Measurements from ENCODE around the gene RDH16.
"Not testable (repeated sequence)": the region's sequence is repeated elsewhere in the genome, so short reads cannot be mapped to it uniquely, and the experiment has no call there.

Gene RDH16

DNA sequence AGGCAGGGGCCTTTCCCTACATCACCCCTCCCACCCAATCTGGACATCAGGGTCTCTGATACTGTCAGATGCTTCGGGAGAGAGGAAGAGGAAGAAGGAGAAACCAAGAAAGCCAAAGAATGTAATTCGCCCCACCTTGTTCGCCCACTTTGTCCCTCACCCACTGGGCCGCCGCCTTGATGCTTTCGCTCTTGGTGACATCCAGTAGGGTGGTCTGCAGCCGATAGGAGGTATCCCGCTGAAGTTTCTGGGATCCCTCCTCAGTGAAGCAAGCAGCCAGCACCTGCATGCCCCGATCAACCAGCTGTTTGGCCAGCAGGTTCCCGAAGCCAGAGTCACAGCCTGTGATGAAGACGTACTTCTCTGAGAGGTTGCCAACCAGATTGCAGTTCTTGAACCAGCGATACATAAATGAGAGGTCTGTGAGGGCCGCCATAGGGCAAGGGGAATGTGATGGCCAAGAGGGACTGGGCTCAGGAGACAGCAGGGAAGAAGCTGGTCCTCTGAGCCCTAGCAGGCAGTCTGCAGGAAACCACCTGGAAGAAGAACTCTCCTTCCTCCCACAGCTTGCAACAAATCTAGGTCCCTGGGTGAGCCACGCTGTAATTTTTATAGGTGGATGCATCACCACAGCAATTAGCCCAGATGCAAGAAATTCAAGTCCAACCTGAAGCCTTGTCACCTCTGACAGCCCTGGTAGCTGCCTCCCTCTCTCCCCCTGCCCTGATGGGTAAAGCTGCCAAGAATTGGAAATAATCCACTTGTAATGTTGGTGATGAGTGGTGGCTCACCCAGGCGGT, 23.4 kb downstream of the RDH16 start, which contains the start of gene SDR9C7:
TSS of gene SDR9C7 (minus strand) at position 583 of the 800 bp plus-strand sequence. CDS start at position 436, 147 bp downstream.
- peaks cover 9% of the 10 kb centered on the region for H3K4me1 ChIP-seq (ENCODE audit: control insufficient read depth, insufficient read depth, low read length)
- no peak within 1 kb of the TSS for H3K4me3 ChIP-seq (ENCODE audit: low read depth, low read length)
- no peaks in the 10 kb centered on the region for H3K27me3 ChIP-seq (ENCODE audit: control insufficient read depth, insufficient read depth, low read length)
- H3K27ac ChIP-seq (ENCODE audit: low read depth, low read length): no peak within 1 kb of the TSS
- H3K9ac ChIP-seq (ENCODE audit: low read depth, low read length): no peak within 1 kb of the TSS
- H3K36me3 ChIP-seq (ENCODE audit: control insufficient read depth, insufficient read depth, low read length): no peaks in the 10 kb centered on the region
- no peaks in the 10 kb centered on the region for H3K9me3 ChIP-seq (ENCODE audit: control insufficient read depth, insufficient read depth, low read length)

DNA sequence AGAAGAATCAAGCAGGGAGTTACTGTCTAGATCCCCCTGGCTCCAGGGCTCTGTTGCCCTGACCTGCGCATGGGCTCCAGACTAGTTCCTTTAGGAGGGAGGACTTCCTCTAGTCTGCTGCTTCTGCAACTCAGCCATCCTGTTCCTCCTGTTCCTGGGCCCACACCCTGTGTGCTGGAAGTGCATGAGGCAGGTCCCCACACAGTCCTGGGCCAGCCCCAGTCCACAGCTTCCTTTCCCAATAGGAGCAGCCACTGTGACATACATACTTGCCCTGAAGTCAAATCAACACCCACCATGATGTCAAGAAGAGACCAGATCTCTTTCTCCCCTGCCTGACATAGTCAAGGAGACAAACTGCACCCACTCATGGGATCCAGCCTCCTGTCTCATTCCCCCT, 24.5 kb downstream of the RDH16 start:
- no peak overlapping the region for H3K4me3 ChIP-seq (ENCODE audit: low read depth, low read length)
- no peaks in the 10 kb centered on the region for H3K36me3 ChIP-seq (ENCODE audit: control insufficient read depth, insufficient read depth, low read length)
- H3K4me1 ChIP-seq (ENCODE audit: control insufficient read depth, insufficient read depth, low read length): peaks cover 17% of the 10 kb centered on the region
- no peak overlapping the region for H3K27ac ChIP-seq (ENCODE audit: low read depth, low read length)
- H3K9me3 ChIP-seq (ENCODE audit: control insufficient read depth, insufficient read depth, low read length): no peaks in the 10 kb centered on the region
- H3K27me3 ChIP-seq (ENCODE audit: control insufficient read depth, insufficient read depth, low read length): no peaks in the 10 kb centered on the region
- no peak overlapping the region for H3K9ac ChIP-seq (ENCODE audit: low read depth, low read length)

DNA sequence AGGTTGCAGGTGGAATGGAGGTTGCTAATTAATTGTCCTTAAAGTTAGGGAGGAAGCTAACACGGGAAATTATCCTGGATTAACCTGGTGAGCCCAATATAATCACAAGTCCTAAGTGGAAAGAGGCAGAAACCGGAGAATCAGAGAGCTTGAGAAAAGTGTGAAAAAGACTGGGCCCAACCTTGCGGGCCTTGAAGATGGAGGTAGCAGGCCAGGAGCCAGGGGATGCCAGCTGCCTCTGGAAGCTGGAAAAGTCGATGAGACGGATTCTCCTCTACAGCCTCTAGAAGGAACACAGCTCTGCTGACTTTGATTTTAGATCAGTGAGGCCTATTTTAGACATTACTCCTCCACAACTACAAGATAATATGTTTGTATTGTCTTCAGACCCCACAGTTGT, 25.3 kb downstream of the RDH16 start:
- H3K4me3 ChIP-seq (ENCODE audit: low read depth, low read length): no peak overlapping the region
- H3K4me1 ChIP-seq (ENCODE audit: control insufficient read depth, insufficient read depth, low read length): peaks cover 17% of the 10 kb centered on the region
- H3K27me3 ChIP-seq (ENCODE audit: control insufficient read depth, insufficient read depth, low read length): no peaks in the 10 kb centered on the region; the same call in 1 of the 2 replicates
- no peak overlapping the region for H3K9ac ChIP-seq (ENCODE audit: low read depth, low read length)
- H3K9me3 ChIP-seq (ENCODE audit: control insufficient read depth, insufficient read depth, low read length): no peaks in the 10 kb centered on the region
- no peaks in the 10 kb centered on the region for H3K36me3 ChIP-seq (ENCODE audit: control insufficient read depth, insufficient read depth, low read length)
- H3K27ac ChIP-seq (ENCODE audit: low read depth, low read length): no peak overlapping the region

DNA sequence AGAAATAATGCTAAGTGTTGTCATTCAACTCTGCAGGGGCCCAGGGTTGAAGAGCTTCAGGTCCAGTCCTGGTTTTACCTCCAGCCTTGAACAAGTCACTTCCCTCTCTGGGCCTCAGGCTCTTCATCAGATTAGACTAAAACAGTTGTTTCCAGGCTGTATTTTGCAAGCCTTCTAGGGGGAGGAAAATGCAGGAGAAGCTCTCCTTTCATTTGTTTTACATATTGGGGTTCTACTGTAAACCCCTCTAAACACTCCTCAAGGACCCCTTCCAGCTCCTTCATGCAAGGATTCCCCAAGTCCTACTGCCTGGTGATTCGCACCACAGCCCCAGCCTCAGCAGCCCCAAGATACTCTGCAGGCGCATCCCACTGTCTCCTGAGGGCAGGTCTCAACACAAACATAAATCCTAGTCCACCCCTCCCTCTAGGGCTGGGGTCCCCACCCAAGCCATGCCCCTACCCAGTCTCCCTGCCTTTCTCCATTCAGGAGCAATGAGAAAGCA, 25.9 kb downstream of the RDH16 start:
- Histone ChIP-seq H3K27ac (ENCODE audit: low read depth, low read length) (no peak overlapping the region), H3K4me3 (ENCODE audit: low read depth, low read length) (no peak overlapping the region), H3K9ac (ENCODE audit: low read depth, low read length) (no peak overlapping the region), H3K4me1 (ENCODE audit: control insufficient read depth, insufficient read depth, low read length) (peaks cover 17% of the 10 kb centered on the region), H3K27me3 (ENCODE audit: control insufficient read depth, insufficient read depth, low read length) (no peaks in the 10 kb centered on the region; the same call in 1 of the 2 replicates), H3K9me3 (ENCODE audit: control insufficient read depth, insufficient read depth, low read length) (no peaks in the 10 kb centered on the region), H3K36me3 (ENCODE audit: control insufficient read depth, insufficient read depth, low read length) (no peaks in the 10 kb centered on the region)

DNA sequence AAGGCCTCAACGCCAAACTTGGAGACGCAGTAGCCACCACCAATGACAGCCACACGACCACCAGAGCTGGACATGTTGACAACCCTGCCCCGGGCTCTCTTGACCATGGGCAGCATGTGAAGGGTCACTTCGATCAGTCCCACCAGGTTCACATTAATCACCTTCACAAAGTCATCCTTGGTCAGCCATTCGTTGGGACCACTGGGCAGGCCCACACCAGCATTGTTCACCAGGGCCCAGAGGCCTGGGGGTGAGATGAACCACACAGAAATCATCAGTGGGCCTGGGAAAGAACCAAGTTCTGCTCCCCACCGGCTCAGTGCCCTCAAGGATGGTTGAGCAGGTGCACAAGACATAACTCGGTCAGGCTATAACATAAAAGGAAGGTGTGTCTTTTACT, 27.2 kb downstream of the RDH16 start:
- Histone ChIP-seq H3K27ac (ENCODE audit: low read depth, low read length) (no peak overlapping the region), H3K9me3 (ENCODE audit: control insufficient read depth, insufficient read depth, low read length) (no peaks in the 10 kb centered on the region), H3K4me1 (ENCODE audit: control insufficient read depth, insufficient read depth, low read length) (peaks cover 17% of the 10 kb centered on the region), H3K4me3 (ENCODE audit: low read depth, low read length) (no peak overlapping the region), H3K27me3 (ENCODE audit: control insufficient read depth, insufficient read depth, low read length) (no peaks in the 10 kb centered on the region; the same call in 1 of the 2 replicates), H3K36me3 (ENCODE audit: control insufficient read depth, insufficient read depth, low read length) (no peaks in the 10 kb centered on the region), H3K9ac (ENCODE audit: low read depth, low read length) (no peak overlapping the region)

DNA sequence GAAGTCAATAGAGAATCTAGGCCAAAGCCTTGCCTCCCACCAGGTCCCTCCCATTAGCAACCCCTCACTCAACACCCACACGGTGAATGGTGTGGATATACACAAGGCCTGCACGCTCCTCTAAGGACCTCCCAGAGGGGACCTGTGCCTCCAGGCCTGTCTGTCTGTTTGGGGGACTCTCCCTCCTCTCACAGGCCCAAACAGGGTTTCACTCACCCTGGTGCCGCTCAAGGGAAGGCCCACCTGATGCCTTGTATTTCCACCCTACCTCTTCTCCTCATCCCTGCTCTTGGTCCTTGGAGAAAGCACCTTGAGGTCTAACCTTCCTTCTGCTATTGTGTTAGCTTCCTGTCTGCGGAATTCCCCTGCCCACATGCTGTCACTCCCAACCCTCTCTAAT, 27.6 kb downstream of the RDH16 start:
- Histone ChIP-seq H3K9ac (ENCODE audit: low read depth, low read length) (no peak overlapping the region), H3K27ac (ENCODE audit: low read depth, low read length) (no peak overlapping the region), H3K4me3 (ENCODE audit: low read depth, low read length) (no peak overlapping the region), H3K36me3 (ENCODE audit: control insufficient read depth, insufficient read depth, low read length) (no peaks in the 10 kb centered on the region), H3K9me3 (ENCODE audit: control insufficient read depth, insufficient read depth, low read length) (no peaks in the 10 kb centered on the region), H3K27me3 (ENCODE audit: control insufficient read depth, insufficient read depth, low read length) (no peaks in the 10 kb centered on the region; the same call in 1 of the 2 replicates), H3K4me1 (ENCODE audit: control insufficient read depth, insufficient read depth, low read length) (peaks cover 17% of the 10 kb centered on the region)

DNA sequence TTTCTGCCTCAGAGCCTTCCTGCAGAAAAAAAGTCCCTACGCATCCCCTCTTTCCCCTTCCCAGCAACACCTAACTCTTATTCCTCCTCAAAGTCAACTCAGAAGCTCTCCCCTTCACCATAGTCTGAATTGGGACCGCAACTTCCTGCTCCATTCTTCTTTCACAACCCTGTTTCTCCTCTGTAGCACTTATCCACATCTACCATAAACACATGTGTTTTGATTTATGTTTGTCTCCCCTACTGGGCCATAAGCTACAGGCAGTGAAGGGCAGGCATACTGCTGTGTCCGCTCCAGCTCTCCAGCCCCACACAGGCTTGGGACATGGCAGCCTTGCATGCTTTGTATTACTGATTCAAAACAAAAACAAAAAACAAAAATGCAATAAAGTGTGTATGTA, 29.1 kb downstream of the RDH16 start:
- no peak overlapping the region for H3K4me3 ChIP-seq (ENCODE audit: low read depth, low read length)
- no peak overlapping the region for H3K9ac ChIP-seq (ENCODE audit: low read depth, low read length)
- H3K9me3 ChIP-seq (ENCODE audit: control insufficient read depth, insufficient read depth, low read length): no peaks in the 10 kb centered on the region
- H3K27ac ChIP-seq (ENCODE audit: low read depth, low read length): no peak overlapping the region
- no peaks in the 10 kb centered on the region for H3K36me3 ChIP-seq (ENCODE audit: control insufficient read depth, insufficient read depth, low read length)
- H3K27me3 ChIP-seq (ENCODE audit: control insufficient read depth, insufficient read depth, low read length): no peaks in the 10 kb centered on the region; the same call in 1 of the 2 replicates
- peaks cover 17% of the 10 kb centered on the region for H3K4me1 ChIP-seq (ENCODE audit: control insufficient read depth, insufficient read depth, low read length)

DNA sequence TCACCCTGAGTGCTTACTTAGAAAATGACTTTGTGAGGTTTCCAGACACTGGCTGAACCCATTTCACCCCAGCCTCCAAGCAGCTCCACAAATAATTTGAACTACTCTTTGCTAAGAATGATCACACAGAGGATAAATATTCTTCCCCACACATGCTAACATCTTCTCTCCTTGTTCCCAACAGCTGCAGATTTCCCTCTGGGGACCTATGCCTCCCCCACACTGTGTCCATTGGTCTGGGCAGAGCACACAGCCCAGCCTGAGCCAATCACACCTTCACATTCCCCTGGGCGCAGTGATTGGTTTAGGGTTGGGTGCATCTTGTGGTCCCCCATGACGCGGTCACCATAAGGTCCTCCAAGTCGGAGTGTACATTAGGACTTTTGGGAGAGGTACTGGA, 30.1 kb downstream of the RDH16 start:
- Histone ChIP-seq H3K36me3 (ENCODE audit: control insufficient read depth, insufficient read depth, low read length) (no peaks in the 10 kb centered on the region), H3K27me3 (ENCODE audit: control insufficient read depth, insufficient read depth, low read length) (no peaks in the 10 kb centered on the region; the same call in 1 of the 2 replicates), H3K9ac (ENCODE audit: low read depth, low read length) (no peak overlapping the region), H3K27ac (ENCODE audit: low read depth, low read length) (no peak overlapping the region), H3K4me3 (ENCODE audit: low read depth, low read length) (no peak overlapping the region), H3K9me3 (ENCODE audit: control insufficient read depth, insufficient read depth, low read length) (no peaks in the 10 kb centered on the region), H3K4me1 (ENCODE audit: control insufficient read depth, insufficient read depth, low read length) (peaks cover 16% of the 10 kb centered on the region)

DNA sequence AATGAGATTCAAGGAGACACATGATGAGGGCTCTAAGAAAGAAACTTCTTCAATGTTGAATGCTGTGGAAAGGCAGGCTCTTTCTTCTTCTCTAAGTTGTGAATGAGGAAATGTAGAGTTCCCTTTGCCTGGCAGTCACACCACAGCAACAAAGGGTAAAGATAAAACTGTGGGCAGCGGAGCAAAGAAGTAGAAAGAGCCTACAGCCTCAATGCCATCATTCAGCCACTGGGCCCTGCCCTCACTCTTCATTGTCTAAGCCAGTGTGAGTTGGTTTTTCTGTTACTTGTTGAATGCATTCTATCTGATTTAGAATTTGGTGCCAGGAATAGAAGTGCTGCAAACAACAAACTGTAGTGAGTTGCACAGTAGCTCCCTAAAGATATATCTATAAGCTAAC, 35.4 kb downstream of the RDH16 start:
- H3K27me3 ChIP-seq (ENCODE audit: control insufficient read depth, insufficient read depth, low read length): no peaks in the 10 kb centered on the region
- H3K36me3 ChIP-seq (ENCODE audit: control insufficient read depth, insufficient read depth, low read length): no peaks in the 10 kb centered on the region
- no peak overlapping the region for H3K9ac ChIP-seq (ENCODE audit: low read depth, low read length)
- no peak overlapping the region for H3K27ac ChIP-seq (ENCODE audit: low read depth, low read length)
- H3K9me3 ChIP-seq (ENCODE audit: control insufficient read depth, insufficient read depth, low read length): no peaks in the 10 kb centered on the region
- H3K4me1 ChIP-seq (ENCODE audit: control insufficient read depth, insufficient read depth, low read length): no peaks in the 10 kb centered on the region
- no peak overlapping the region for H3K4me3 ChIP-seq (ENCODE audit: low read depth, low read length)

DNA sequence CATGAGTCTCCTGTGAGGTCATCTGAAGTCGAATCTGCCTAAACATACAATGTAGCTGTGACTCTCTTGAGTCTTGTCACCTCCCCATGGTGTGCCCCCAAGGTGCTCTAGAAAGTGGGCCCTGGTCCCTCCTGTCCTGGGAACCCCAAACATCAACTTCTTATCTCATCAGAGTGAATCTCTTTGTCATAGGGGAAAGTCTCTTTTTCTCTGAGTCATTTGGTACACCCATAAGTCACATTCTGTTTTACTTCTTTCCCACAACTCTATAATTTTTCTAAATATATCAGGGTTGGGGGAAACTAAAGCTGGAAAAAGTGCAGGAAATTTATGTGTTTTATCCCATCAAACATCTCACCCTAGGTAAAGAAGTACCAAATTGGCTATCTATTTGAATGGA, 36.1 kb downstream of the RDH16 start:
- Histone ChIP-seq H3K27ac (ENCODE audit: low read depth, low read length) (no peak overlapping the region), H3K9me3 (ENCODE audit: control insufficient read depth, insufficient read depth, low read length) (no peaks in the 10 kb centered on the region), H3K4me1 (ENCODE audit: control insufficient read depth, insufficient read depth, low read length) (no peaks in the 10 kb centered on the region), H3K4me3 (ENCODE audit: low read depth, low read length) (no peak overlapping the region), H3K9ac (ENCODE audit: low read depth, low read length) (no peak overlapping the region), H3K27me3 (ENCODE audit: control insufficient read depth, insufficient read depth, low read length) (no peaks in the 10 kb centered on the region), H3K36me3 (ENCODE audit: control insufficient read depth, insufficient read depth, low read length) (no peaks in the 10 kb centered on the region)

DNA sequence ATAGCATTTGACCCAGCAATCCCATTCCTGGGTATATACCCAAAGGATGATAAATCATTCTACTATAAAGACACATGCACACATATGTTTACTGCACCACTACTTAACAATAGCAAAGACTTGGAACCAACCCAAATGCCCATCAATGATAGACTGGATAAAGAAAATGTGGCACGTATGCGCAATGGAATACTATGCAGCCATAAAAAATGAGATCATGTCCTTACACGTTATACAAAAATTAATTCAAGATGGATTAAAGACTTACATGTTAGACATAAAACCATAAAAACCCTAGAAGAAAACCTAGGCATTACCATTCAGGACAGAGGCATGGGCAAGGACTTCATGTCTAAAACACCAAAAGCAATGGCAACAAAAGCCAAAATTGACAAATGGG, 39.3 kb downstream of the RDH16 start:
- H3K4me3 ChIP-seq (ENCODE audit: low read depth, low read length); H3K27me3 ChIP-seq (ENCODE audit: control insufficient read depth, insufficient read depth, low read length); H3K9ac ChIP-seq (ENCODE audit: low read depth, low read length); H3K27ac ChIP-seq (ENCODE audit: low read depth, low read length); H3K9me3 ChIP-seq (ENCODE audit: control insufficient read depth, insufficient read depth, low read length); H3K4me1 ChIP-seq (ENCODE audit: control insufficient read depth, insufficient read depth, low read length); H3K36me3 ChIP-seq (ENCODE audit: control insufficient read depth, insufficient read depth, low read length): not testable (repeated sequence)

Measured in HUES48 (cell line).